Nucleus accumbens (tissue), 56 donors: ENCODE measurements around the gene PRCC.
"Not testable (repeated sequence)": the region's sequence is repeated elsewhere in the genome, so short reads cannot be mapped to it uniquely, and the experiment has no call there.

Experiments used
- DNase-seq, 56 donors: peaks; one replicate each; lab custom pipeline; 2025; lab: John Stamatoyannopoulos, UW

The PRCC gene

GRCh38 chr1:156756355-156756754 lies 11.0 kb upstream of the PRCC start:
- DNase-seq: no peak

- DNase-seq: not testable (repeated sequence)
Observed at GRCh38 chr1:156757572-156758253, 9.6 kb upstream of the PRCC start.

GRCh38 chr1:156760092-156760795 lies 7.1 kb upstream of the PRCC start:
- no peak for DNase-seq

GRCh38 chr1:156760796-156761104 lies 6.6 kb upstream of the PRCC start:
- no peak for DNase-seq

GRCh38 chr1:156765136-156765535 lies 2.2 kb upstream of the PRCC start:
- DNase-seq: not testable (repeated sequence)

- DNase-seq: no peak
Observed at GRCh38 chr1:156765666-156766065, 1.7 kb upstream of the PRCC start.

GRCh38 chr1:156766298-156767100 lies 836 bp upstream of the PRCC start:
- peak in 7 of 56 donors; percentile 23 to 68 (median 53) for DNase-seq

GRCh38 chr1:156767879-156768604 lies 707 bp downstream of the PRCC start:
- DNase-seq: peak in 12 of 56 donors; percentile 24 to 74 (median 48)

- DNase-seq: no peak
Observed at GRCh38 chr1:156768610-156769295, 1.4 kb downstream of the PRCC start.

GRCh38 chr1:156772222-156772621 lies 4.9 kb downstream of the PRCC start:
- DNase-seq: no peak

GRCh38 chr1:156772728-156773497 lies 5.6 kb downstream of the PRCC start:
- peak in 1 of 56 donors; percentile 6 for DNase-seq

GRCh38 chr1:156773607-156774006 lies 6.3 kb downstream of the PRCC start:
- DNase-seq: no peak

- DNase-seq: no peak
Observed at GRCh38 chr1:156775799-156776198, 8.5 kb downstream of the PRCC start.

- no peak for DNase-seq
Observed at GRCh38 chr1:156776942-156777341, 9.6 kb downstream of the PRCC start.

- no peak for DNase-seq
Observed at GRCh38 chr1:156777573-156777972, 10.2 kb downstream of the PRCC start.

GRCh38 chr1:156781585-156782186 lies 14.4 kb downstream of the PRCC start:
- no peak for DNase-seq

GRCh38 chr1:156785458-156785857 lies 18.1 kb downstream of the PRCC start:
- no peak for DNase-seq

GRCh38 chr1:156786640-156787039 lies 19.3 kb downstream of the PRCC start:
- DNase-seq: no peak

- no peak for DNase-seq
Observed at GRCh38 chr1:156788136-156788535, 20.8 kb downstream of the PRCC start.
